HepG2 (cell line): Measurements from ENCODE around the gene ARMCX2.

ENCODE experiments used
- PAF1 ChIP-seq: IDR thresholded peaks from 2 replicates; pipeline ENCODE4 v1.6.1; 2016; ENCODE audit warnings: missing genetic modification reagents, missing compliant biosample characterization
- POLR2AphosphoS5 ChIP-seq: IDR thresholded peaks from 2 replicates; pipeline ENCODE4 v1.6.1; 2012; ENCODE audit warnings: low read depth, low read length
- SALL1 ChIP-seq: sonication (generic); formaldehyde crosslinking; IDR thresholded peaks from 2 replicates; pipeline ENCODE4 v1.8.0; 2022; ENCODE audit warnings: mild to moderate bottlenecking, missing genetic modification reagents
- ZNF121 ChIP-seq: sonication (generic); formaldehyde crosslinking; IDR thresholded peaks from 2 replicates; pipeline ENCODE4 v1.5.0; 2020; ENCODE audit warnings: mild to moderate bottlenecking, missing genetic modification reagents

- TF ChIP-seq ZNF121 (CRISPR knock-in tag): no peak
- TF ChIP-seq PAF1 (CRISPR knock-in tag): no peak
- no peak for TF ChIP-seq POLR2AphosphoS5
- TF ChIP-seq SALL1 (CRISPR knock-in tag): no peak
Measured at GRCh38 chrX:101676571-101676970, 16.9 kb upstream of the ARMCX2 start.
